HUDEP-2 (cell line): ENCODE data around the gene SBSN.
A peak's percentile ranks its signal among the peaks of the same experiment; 100 is the strongest.
"Not testable (repeated sequence)": the region's sequence is repeated elsewhere in the genome, so short reads cannot be mapped to it uniquely, and the experiment has no call there.

Experiments used
- DNase-seq, 76 experiments: peaks; one replicate each; lab custom pipeline; 2025; ENCODE audit not compliant: unreplicated experiment in 76 of 76; lab: John Stamatoyannopoulos, UW

Gene SBSN

DNA sequence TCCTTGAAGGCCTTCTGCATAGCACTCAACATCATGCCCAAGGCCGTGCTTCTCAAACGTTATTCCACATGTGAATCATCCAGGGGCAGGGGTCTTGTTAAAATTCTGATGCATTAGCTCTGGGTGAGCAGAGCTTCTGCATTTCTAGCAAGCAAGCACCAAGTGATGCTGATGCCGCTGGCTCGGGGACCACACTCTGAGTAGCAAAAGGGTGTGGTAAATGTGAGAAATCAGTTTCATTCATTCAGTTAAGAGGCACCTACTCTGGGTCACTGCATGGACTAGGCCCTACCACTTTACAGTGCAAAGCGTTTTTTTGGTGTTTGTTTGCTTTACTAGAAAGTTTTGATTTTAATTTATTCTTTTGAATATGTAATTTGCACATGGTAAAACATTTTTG, 45.0 kb downstream of the SBSN start:
- no peak for DNase-seq

DNA sequence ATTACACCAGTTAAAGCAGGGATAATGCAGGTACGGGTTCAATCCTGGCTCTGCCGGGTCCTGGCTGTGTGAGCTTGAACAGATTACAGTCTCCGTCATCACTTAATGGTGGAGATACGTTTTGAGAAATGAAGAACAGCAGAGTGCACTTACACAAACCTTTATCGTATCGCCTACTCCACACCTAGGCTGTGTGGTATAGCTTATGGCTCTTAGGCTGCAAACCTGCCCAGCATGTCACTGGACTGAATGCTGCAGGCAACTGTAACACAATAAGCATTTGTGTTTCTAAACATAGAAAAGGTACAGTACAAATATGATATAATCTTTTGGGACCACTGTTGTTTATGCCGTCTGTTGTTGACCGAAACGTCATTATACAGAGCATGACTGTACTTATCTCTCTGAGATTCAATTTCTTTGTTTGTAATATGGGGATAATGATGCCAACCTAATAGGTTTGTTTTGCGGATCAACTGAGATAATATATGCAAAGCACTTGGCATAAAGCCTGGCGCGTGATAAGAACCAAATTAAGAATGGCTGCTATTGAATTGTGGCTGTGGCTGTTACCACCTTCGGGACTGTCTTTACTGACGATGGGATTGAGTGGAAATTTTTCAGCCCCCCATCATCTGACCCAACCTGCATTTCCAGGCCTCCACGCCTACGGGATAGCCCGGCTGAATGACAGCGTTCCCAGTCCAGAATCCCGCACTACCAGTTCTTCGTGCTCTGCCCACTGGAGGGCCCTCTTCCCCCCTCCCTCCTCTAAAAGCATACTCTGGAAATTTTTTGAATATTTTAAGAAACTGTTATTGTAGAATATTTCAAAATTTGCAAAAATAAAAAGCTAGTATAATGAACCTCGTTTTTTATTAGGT, 49.1 kb downstream of the SBSN start:
- no peak for DNase-seq

DNA sequence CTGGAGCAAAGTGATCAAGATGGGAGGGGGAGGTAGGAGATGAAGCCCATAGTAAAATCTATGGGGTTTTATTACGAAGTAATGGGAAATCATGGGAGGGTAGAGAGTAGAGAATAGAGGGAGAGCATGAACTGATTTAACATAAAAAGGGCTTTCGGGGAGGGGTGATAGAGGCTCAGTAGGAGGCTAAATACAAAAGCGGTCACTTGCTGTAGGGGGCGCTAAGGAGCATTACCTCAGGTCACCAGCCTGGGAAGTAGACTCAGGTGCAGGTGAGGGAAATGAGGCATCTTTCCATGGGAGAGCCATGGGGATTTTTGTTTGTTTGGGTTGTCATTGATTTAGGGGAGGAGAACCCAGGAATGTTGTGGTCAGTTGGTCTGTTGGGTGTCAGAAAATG, 52.0 kb downstream of the SBSN start:
- peak in 5 of 76 experiments; percentile 5 to 11 (median 7) for DNase-seq

DNA sequence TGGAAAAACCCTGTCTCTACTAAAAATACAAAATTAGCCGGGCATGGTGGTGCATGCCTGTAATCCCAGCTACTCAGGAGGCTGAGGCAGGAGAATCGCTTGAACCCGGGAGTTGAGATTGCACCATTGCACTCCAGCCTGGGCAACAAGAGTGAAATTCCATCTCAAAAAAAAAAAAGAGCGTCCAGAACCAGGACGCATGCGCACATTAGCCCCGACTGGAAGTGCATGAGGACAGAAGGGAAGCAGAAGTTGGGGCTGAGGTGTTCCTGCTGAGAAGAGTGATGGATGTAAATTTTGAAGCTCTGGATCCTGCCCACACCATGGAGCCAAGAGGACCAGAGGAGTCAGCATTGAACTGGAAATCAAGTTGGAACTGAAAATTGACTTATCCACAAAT, 53.5 kb downstream of the SBSN start:
- not testable (repeated sequence) for DNase-seq

DNA sequence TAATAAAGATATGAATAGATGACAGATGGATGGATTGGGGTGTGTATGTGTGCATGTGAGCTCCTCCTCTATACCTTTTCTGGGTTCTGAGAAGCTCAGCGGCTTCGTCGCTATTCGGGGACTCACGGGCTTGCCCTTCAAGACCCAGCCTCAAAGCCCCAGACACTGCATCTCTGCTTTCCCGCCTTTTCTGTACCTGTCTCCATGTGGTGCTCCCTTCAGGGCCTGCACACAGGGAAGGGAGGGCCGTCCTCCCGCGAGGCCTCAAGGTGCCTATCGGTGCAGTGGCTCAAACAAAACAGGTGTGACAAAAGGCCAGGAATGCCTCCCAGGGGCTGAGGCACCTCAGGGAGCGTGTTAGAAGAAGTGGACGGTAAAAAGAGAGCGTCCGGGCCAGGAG, 54.0 kb downstream of the SBSN start:
- DNase-seq: no peak
